ENCODE data around the gene CST2. TPM values are rescaled to one million over a fixed set of nuclear protein-coding genes. Genes with fewer than 3 reads are reported as not detected.
"Not testable (repeated sequence)": the region's sequence is repeated elsewhere in the genome, so short reads cannot be mapped to it uniquely, and the experiment has no call there.

Gene CST2
- total RNA-seq, 6 experiments from 2014 or later = 0.50 to 0.80 TPM; not detected in 4

- no peak overlapping the region for H3K4me3 ChIP-seq
- H3K27ac ChIP-seq = no peak overlapping the region
- no peaks in the 10 kb centered on the region for H3K27me3 ChIP-seq
- whole genome bisulfite sequencing (ENCODE audit: insufficient coverage, low coverage, low lambda C conversion rate, missing lambda C conversion rate) = 59% methylated on average over 3 of the region's 5 CpGs
- H3K4me1 ChIP-seq = no peaks in the 10 kb centered on the region
- TF ChIP-seq CTCF (IDR thresholded peaks at IDR 0.05) (no peak), POLR2A (IDR thresholded peaks at IDR 0.05) (no peak)
- ATAC-seq = no peak
- H3K9me3 ChIP-seq = no peaks in the 10 kb centered on the region
- no peak for DNase-seq
- no peaks in the 10 kb centered on the region for H3K36me3 ChIP-seq
- intact Hi-C loops (cut with DNase I) = no loop called here
Measured at GRCh38 chr20:23823111-23823510, 3.4 kb downstream of the CST2 start.

- ATAC-seq = no peak
- WGBS (ENCODE audit: insufficient coverage, low coverage, low lambda C conversion rate, missing lambda C conversion rate) = 49% methylated on average over 2 of the region's 2 CpGs
Measured at GRCh38 chr20:23820493-23820892, 6.0 kb downstream of the CST2 start.

GRCh38 chr20:23811559-23811958 is 15.0 kb downstream of the CST2 start:
- not testable (repeated sequence) for H3K36me3 ChIP-seq
- WGBS (ENCODE audit: insufficient coverage, low coverage, low lambda C conversion rate, missing lambda C conversion rate) = 86% methylated on average over 1 of the region's 1 CpG

More at GRCh38 chr20:23820493-23820892, 6.0 kb downstream of the CST2 start:
- no peak for DNase-seq
- TF ChIP-seq CTCF (IDR thresholded peaks at IDR 0.05) = no peak
- no peak for TF ChIP-seq POLR2A (IDR thresholded peaks at IDR 0.05)
- H3K9me3 ChIP-seq = no peaks in the 10 kb centered on the region
- no peaks in the 10 kb centered on the region for H3K27me3 ChIP-seq
- intact Hi-C loops (cut with DNase I) = no loop called here
- no peak overlapping the region for H3K27ac ChIP-seq
- H3K4me1 ChIP-seq = no peaks in the 10 kb centered on the region
- no peaks in the 10 kb centered on the region for H3K36me3 ChIP-seq
- no peak overlapping the region for H3K4me3 ChIP-seq

GRCh38 chr20:23810349-23810748 is 16.2 kb downstream of the CST2 start:
- intact Hi-C loops (cut with DNase I); DNase-seq: not testable (repeated sequence)

More at GRCh38 chr20:23811559-23811958, 15.0 kb downstream of the CST2 start:
- H3K9me3 ChIP-seq; H3K4me3 ChIP-seq; H3K27ac ChIP-seq; intact Hi-C loops (cut with DNase I); ATAC-seq; DNase-seq; H3K27me3 ChIP-seq; H3K4me1 ChIP-seq: not testable (repeated sequence)

GRCh38 chr20:23800865-23801264 is 25.7 kb downstream of the CST2 start:
- Histone ChIP-seq H3K36me3 (no peaks in the 10 kb centered on the region), H3K4me3 (no peak overlapping the region), H3K27me3 (no peaks in the 10 kb centered on the region), H3K4me1 (no peaks in the 10 kb centered on the region), H3K27ac (no peak overlapping the region), H3K9me3 (no peaks in the 10 kb centered on the region)
- TF ChIP-seq CTCF (IDR thresholded peaks at IDR 0.05) = no peak
- TF ChIP-seq POLR2A (IDR thresholded peaks at IDR 0.05) = no peak
- ATAC-seq (no peak), DNase-seq (no peak)
- 90% methylated on average over 3 of the region's 3 CpGs for WGBS (ENCODE audit: insufficient coverage, low coverage, low lambda C conversion rate, missing lambda C conversion rate)
- intact Hi-C loops (cut with DNase I) = no loop called here

More at GRCh38 chr20:23810349-23810748, 16.2 kb downstream of the CST2 start:
- H3K4me3 ChIP-seq, H3K36me3 ChIP-seq, H3K9me3 ChIP-seq, ATAC-seq, H3K27ac ChIP-seq, H3K4me1 ChIP-seq, H3K27me3 ChIP-seq: not testable (repeated sequence)
- 67% methylated on average over 1 of the region's 2 CpGs for WGBS (ENCODE audit: insufficient coverage, low coverage, low lambda C conversion rate, missing lambda C conversion rate)

Measured in right lobe of liver (tissue), 6 donors.